CD4-positive, alpha-beta T cell (primary cell): ENCODE measurements around the gene SLC27A5. TPM values are rescaled to one million over a fixed set of nuclear protein-coding genes. Genes with fewer than 3 reads are reported as not detected.

Experiments used
- ATAC-seq: fragments of 200-7000 bp; cut with Tn5 transposase; one replicate; pipeline ENCODE4 v1.10.0; 2022; ENCODE audit warnings: mild to moderate bottlenecking; ENCODE audit not compliant: poor library complexity
- CTCF ChIA-PET: fragments of 350-600 bp; sonication (Branson Sonifier 250); formaldehyde crosslinking; loops from one replicate; lab custom pipeline; 2021; ENCODE audit warnings: antibody characterized with exemption, inconsistent platforms; lab: Charles Lee
- POLR2A ChIA-PET: fragments of 350-600 bp; sonication (Branson Sonifier 250); formaldehyde crosslinking; loops from one replicate; lab custom pipeline; 2021; ENCODE audit warnings: antibody characterized with exemption, inconsistent platforms; lab: Charles Lee
- DNase-seq, 14 experiments: peaks; one replicate each; pipeline ENCODE4 v3.0.0-alpha.2; 2013 to 2020; ENCODE audit warnings: mixed read lengths in 2 of 14
- H3K27ac ChIP-seq, 2 donors: one replicate each; pipeline versions ENCODE4 v1.5.1 to v1.7.0; 2013; ENCODE audit warnings: low read length in 2 of 2, low read depth in 1 of 2, mild to moderate bottlenecking in 1 of 2
- H3K27me3 ChIP-seq, 2 experiments: 1 replicate in 1 of 2; 2 replicates in 1 of 2; pipeline versions ENCODE4 v1.6.1 to v1.7.0; 2013; ENCODE audit warnings: low read length in 2 of 2, control low read depth in 1 of 2, mild to moderate bottlenecking in 1 of 2, moderate library complexity in 1 of 2; ENCODE audit not compliant: insufficient read depth in 2 of 2, control insufficient read depth in 1 of 2
- H3K36me3 ChIP-seq: one replicate; pipeline ENCODE4 v1.6.1; 2013; ENCODE audit warnings: low read length, control low read depth; ENCODE audit not compliant: insufficient read depth
- H3K4me1 ChIP-seq: one replicate; pipeline ENCODE4 v1.6.1; 2013; ENCODE audit warnings: low read length, control low read depth; ENCODE audit not compliant: insufficient read depth
- H3K4me3 ChIP-seq: one replicate; pipeline ENCODE4 v1.5.1; 2013; ENCODE audit warnings: mild to moderate bottlenecking, low read length, moderate library complexity
- H3K9me3 ChIP-seq, 2 experiments: 1 replicate in 1 of 2; 2 replicates in 1 of 2; pipeline versions ENCODE4 v1.6.1 to v1.7.0; 2013; ENCODE audit warnings: low read length in 2 of 2, mild to moderate bottlenecking in 2 of 2, control low read depth in 1 of 2, moderate library complexity in 1 of 2; ENCODE audit not compliant: control insufficient read depth in 1 of 2, insufficient read depth in 1 of 2
- H3K27ac Mint-ChIP-seq: one replicate; pipeline ENCODE4 v1.8.0; 2020; ENCODE audit warnings: mixed read lengths
- H3K27me3 Mint-ChIP-seq: one replicate; pipeline ENCODE4 v1.8.0; 2021; ENCODE audit warnings: mixed read lengths
- H3K36me3 Mint-ChIP-seq: one replicate; pipeline ENCODE4 v1.8.0; 2021; ENCODE audit warnings: low read depth, mixed read lengths
- H3K4me1 Mint-ChIP-seq: one replicate; pipeline ENCODE4 v1.8.0; 2021; ENCODE audit warnings: low read depth, mixed read lengths
- H3K4me3 Mint-ChIP-seq: one replicate; pipeline ENCODE4 v1.8.0; 2020; ENCODE audit warnings: mild to moderate bottlenecking, mixed read lengths
- H3K9me3 Mint-ChIP-seq: one replicate; pipeline ENCODE4 v1.8.0; 2020; ENCODE audit warnings: mixed read lengths
- CTCF ChIP-seq: fragments of 200-600 bp; IDR thresholded peaks from one replicate; pipeline ENCODE4 v1.8.0; 2022; ENCODE audit warnings: antibody characterized with exemption, mild to moderate bottlenecking
- intact Hi-C, 2 experiments: fragments of 100-400 bp; cut with DNase I in 1 of 2; cut with micrococcal nuclease in 1 of 2; formaldehyde crosslinking; loops; one replicate each; pipeline versions ENCODE4 v1.15.1 to v1.9.0; 2023 to 2025; cut with DNase I, micrococcal nuclease
- total RNA-seq, 174 experiments: library from RNA in 2 of 174; stranded (reverse) in 2 of 174; gene quantifications; one replicate each; pipeline ENCODE4 v1.2.3 and lab custom pipeline; 2021 to 2026

SLC27A5 gene
- total RNA-seq, 2 experiments from 2014 or later: 3.5 to 4.8 TPM

GRCh38 chr19:58474997-58475713 lies 36.6 kb downstream of the SLC27A5 start:
- ATAC-seq: peak; percentile 36

GRCh38 chr19:58474291-58474996 lies 37.3 kb downstream of the SLC27A5 start:
- TF ChIP-seq CTCF: no peak
- Histone ChIP-seq H3K27ac (peak overlapping the region in 1 of 2 donors; percentile 95), H3K4me1 (peaks cover 22% of the 10 kb centered on the region), H3K27me3 (no peaks in the 10 kb centered on the region), H3K4me3 (no peak overlapping the region), H3K36me3 (peaks cover 24% of the 10 kb centered on the region), H3K9me3 (no peaks in the 10 kb centered on the region)
- H3K27me3 Mint-ChIP-seq: no peaks in the 10 kb centered on the region
- POLR2A ChIA-PET: interaction anchor here (1.6 kb wide), 2 partner anchors 40 to 102 kb away, joined by 4 to 5 read pairs; no protein-coding TSS in a partner anchor
- peaks cover 23% of the 10 kb centered on the region for H3K4me1 Mint-ChIP-seq
- no peak for DNase-seq
- CTCF ChIA-PET: no interaction called here
- ATAC-seq: no peak
- H3K36me3 Mint-ChIP-seq: peaks cover 30% of the 10 kb centered on the region
- peak overlapping the region; percentile 35 for H3K4me3 Mint-ChIP-seq
- H3K27ac Mint-ChIP-seq: peak overlapping the region; percentile 95
- no peaks in the 10 kb centered on the region for H3K9me3 Mint-ChIP-seq
- intact Hi-C loops: no loop called here

More at GRCh38 chr19:58474997-58475713, 36.6 kb downstream of the SLC27A5 start:
- peaks cover 27% of the 10 kb centered on the region for H3K36me3 Mint-ChIP-seq
- DNase-seq: peak in 1 of 14 experiments; percentile 84
- Histone ChIP-seq H3K27me3 (no peaks in the 10 kb centered on the region), H3K4me3 (peak overlapping the region; percentile 87), H3K4me1 (peaks cover 22% of the 10 kb centered on the region), H3K27ac (peak overlapping the region; percentile 76 to 95), H3K36me3 (peaks cover 23% of the 10 kb centered on the region), H3K9me3 (no peaks in the 10 kb centered on the region)
- peaks cover 23% of the 10 kb centered on the region for H3K4me1 Mint-ChIP-seq
- CTCF ChIA-PET: interaction anchor here (0.6 to 1.2 kb wide), 2 partner anchors 39 to 45 kb away, joined by 3 to 5 read pairs; partner anchors contain the start of gene ZBTB45
- H3K27ac Mint-ChIP-seq: peak overlapping the region; percentile 95
- no peak for TF ChIP-seq CTCF
- intact Hi-C loops: loop anchor here (1.0 to 5.0 kb wide), 4 partner anchors 9 to 148 kb away; partner anchors contain the start of genes ZBTB45 (in 1 of the 2), ZNF132 (in 1 of the 2) and ZSCAN22 (in 1 of the 2)
- no peaks in the 10 kb centered on the region for H3K27me3 Mint-ChIP-seq
- no peaks in the 10 kb centered on the region for H3K9me3 Mint-ChIP-seq
- peak overlapping the region; percentile 90 for H3K4me3 Mint-ChIP-seq
- POLR2A ChIA-PET: interaction anchor here (0.7 to 1.6 kb wide), 9 partner anchors 8 to 766 kb away, joined by 3 to 5 read pairs (median 4); partner anchors contain the start of genes ZBTB45, ZNF132, ZNF154 and ZNF324

- no peaks in the 10 kb centered on the region for H3K9me3 Mint-ChIP-seq
- H3K9me3 ChIP-seq: no peaks in the 10 kb centered on the region
- no peak overlapping the region for H3K4me3 ChIP-seq
- H3K27me3 ChIP-seq: no peaks in the 10 kb centered on the region
- no peak for TF ChIP-seq CTCF
- H3K4me3 Mint-ChIP-seq: peak overlapping the region; percentile 35
- POLR2A ChIA-PET: no interaction called here
- peaks cover 29% of the 10 kb centered on the region for H3K36me3 ChIP-seq
- H3K27ac ChIP-seq: no peak overlapping the region
- H3K27ac Mint-ChIP-seq: peak overlapping the region; percentile 36
- H3K4me1 Mint-ChIP-seq: peaks cover 25% of the 10 kb centered on the region
- H3K36me3 Mint-ChIP-seq: peaks cover 30% of the 10 kb centered on the region
- DNase-seq (no peak), ATAC-seq (no peak)
- intact Hi-C loops: no loop called here
- CTCF ChIA-PET: no interaction called here
- H3K27me3 Mint-ChIP-seq: no peaks in the 10 kb centered on the region
- peaks cover 22% of the 10 kb centered on the region for H3K4me1 ChIP-seq
Measured at GRCh38 chr19:58473775-58474174, 38.0 kb downstream of the SLC27A5 start.
